DOHH2 (cell line): ENCODE measurements around the gene SLC66A1.
A peak's percentile ranks its signal among the peaks of the same experiment; 100 is the strongest.
"Not testable (repeated sequence)": the region's sequence is repeated elsewhere in the genome, so short reads cannot be mapped to it uniquely, and the experiment has no call there.

Experiments used
- H3F3A ChIP-seq: fragments of 200-600 bp; sonication (generic), shearing (Covaris generic); 2 replicates; pipeline ENCODE4 v1.6.0; 2016; ENCODE audit warnings: antibody characterized with exemption, mild to moderate bottlenecking; ENCODE audit not compliant: control insufficient read depth, insufficient read depth
- H3K27ac ChIP-seq: fragments of 200-600 bp; sonication (generic); 2 replicates; pipeline ENCODE4 v1.5.1; 2014; ENCODE audit warnings: low read depth, mild to moderate bottlenecking, low read length, moderate library complexity
- H3K27me3 ChIP-seq: fragments of 200-600 bp; sonication (generic); 2 replicates; pipeline ENCODE4 v1.6.1; 2014; ENCODE audit warnings: mild to moderate bottlenecking, low read length, mixed read lengths; ENCODE audit not compliant: control insufficient read depth
- H3K36me3 ChIP-seq: fragments of 200-600 bp; sonication (generic); 2 replicates; pipeline ENCODE4 v1.6.1; 2014; ENCODE audit warnings: mild to moderate bottlenecking, low read length, moderate library complexity, mixed read lengths; ENCODE audit not compliant: control insufficient read depth
- H3K4me1 ChIP-seq: fragments of 200-600 bp; sonication (generic); 2 replicates; pipeline ENCODE4 v1.6.1; 2014; ENCODE audit warnings: mild to moderate bottlenecking, low read length, mixed read lengths; ENCODE audit not compliant: control insufficient read depth
- H3K4me2 ChIP-seq: fragments of 200-600 bp; sonication (generic); 2 replicates; pipeline ENCODE4 v1.6.0; 2014; ENCODE audit warnings: mild to moderate bottlenecking, low read length, moderate library complexity
- H3K4me3 ChIP-seq: fragments of 200-600 bp; sonication (generic); 2 replicates; pipeline ENCODE4 v1.5.1; 2014; ENCODE audit warnings: mild to moderate bottlenecking, low read length, mixed read lengths
- H3K79me2 ChIP-seq: fragments of 200-600 bp; sonication (generic); 2 replicates; pipeline ENCODE4 v1.6.1; 2014; ENCODE audit warnings: mild to moderate bottlenecking, low read length, mixed read lengths; ENCODE audit not compliant: control insufficient read depth
- H3K9me2 ChIP-seq: fragments of 200-600 bp; sonication (generic); replicated peaks from 2 replicates; pipeline ENCODE4 v1.6.1; 2014; ENCODE audit warnings: mild to moderate bottlenecking, low read length, mixed read lengths; ENCODE audit not compliant: control insufficient read depth
- H3K9me3 ChIP-seq: fragments of 200-600 bp; sonication (generic); 2 replicates; pipeline ENCODE4 v1.6.1; 2014; ENCODE audit warnings: antibody characterized with exemption, low read length, mixed read lengths; ENCODE audit not compliant: control insufficient read depth, insufficient read depth
- H4K20me1 ChIP-seq: fragments of 200-600 bp; sonication (generic); 2 replicates; pipeline ENCODE4 v1.6.0; 2014; ENCODE audit warnings: low read depth, mild to moderate bottlenecking, antibody characterized with exemption, low read length, moderate library complexity; ENCODE audit not compliant: control insufficient read depth, insufficient read depth
- CTCF ChIP-seq: fragments of 200-600 bp; sonication (generic); IDR thresholded peaks from one replicate; pipeline ENCODE4 v1.5.1; 2014; ENCODE audit warnings: antibody characterized with exemption, mild to moderate bottlenecking, low read depth, low read length; ENCODE audit not compliant: poor library complexity, severe bottlenecking
- EZH2phosphoT487 ChIP-seq: fragments of 200-600 bp; sonication (generic); IDR thresholded peaks from 2 replicates; pipeline ENCODE4 v1.6.1; 2017; ENCODE audit warnings: borderline replicate concordance, mild to moderate bottlenecking, antibody characterized with exemption, low read length, moderate library complexity, mixed read lengths

The SLC66A1 gene

GRCh38 chr1:19311931-19312781 is at the start of gene SLC66A1, which contains the start of gene AKR7A2:
Gene SLC66A1, plus strand, starts transcription at chr1:19312326. Its CDS starts 5,352 bp downstream, at chr1:19317678.
Gene AKR7A2, minus strand, starts transcription at chr1:19312144. Its CDS starts 20 bp downstream, at chr1:19312124.
- peak within 1 kb of the TSS; percentile 94 for H3K4me3 ChIP-seq
- H3K4me1 ChIP-seq: peaks cover 58% of the 10 kb centered on the region
- H3K79me2 ChIP-seq: peaks cover 26% of the 10 kb centered on the region
- no peaks in the 10 kb centered on the region for H3K9me3 ChIP-seq
- no peaks in the 10 kb centered on the region for H4K20me1 ChIP-seq
- H3K36me3 ChIP-seq: peaks cover 18% of the 10 kb centered on the region
- H3F3A ChIP-seq: peaks cover 30% of the 10 kb centered on the region
- TF ChIP-seq EZH2phosphoT487 (no peak), CTCF (no peak)
- H3K4me2 ChIP-seq: peak within 1 kb of the TSS; percentile 97
- H3K27ac ChIP-seq: peak within 1 kb of the TSS; percentile 86
- no peaks in the 10 kb centered on the region for H3K9me2 ChIP-seq
- H3K27me3 ChIP-seq: no peaks in the 10 kb centered on the region

- Histone ChIP-seq H3K9me2 (no peaks in the 10 kb centered on the region), H3K27ac (no peak overlapping the region), H3K4me2 (no peak overlapping the region), H3K4me1 (no peaks in the 10 kb centered on the region), H4K20me1 (no peaks in the 10 kb centered on the region), H3K79me2 (no peaks in the 10 kb centered on the region), H3K36me3 (peaks cover 32% of the 10 kb centered on the region), H3F3A (peaks cover 4% of the 10 kb centered on the region; the same call in 1 of the 2 replicates), H3K9me3 (no peaks in the 10 kb centered on the region), H3K4me3 (no peak overlapping the region), H3K27me3 (no peaks in the 10 kb centered on the region)
- TF ChIP-seq CTCF (no peak), EZH2phosphoT487 (no peak)
These were observed 49.4 kb upstream of the SLC66A1 start for GRCh38 chr1:19262744-19263143.

GRCh38 chr1:19268445-19268844 is 43.7 kb upstream of the SLC66A1 start:
- Histone ChIP-seq H3K4me3 (no peak overlapping the region), H3K27ac (no peak overlapping the region), H3K4me1 (no peaks in the 10 kb centered on the region), H3K9me2 (no peaks in the 10 kb centered on the region), H3K79me2 (no peaks in the 10 kb centered on the region), H3K27me3 (no peaks in the 10 kb centered on the region), H3K36me3 (no peaks in the 10 kb centered on the region), H4K20me1 (no peaks in the 10 kb centered on the region), H3F3A (peaks cover 4% of the 10 kb centered on the region; the same call in 1 of the 2 replicates), H3K4me2 (no peak overlapping the region), H3K9me3 (no peaks in the 10 kb centered on the region; the same call in 1 of the 2 replicates)
- TF ChIP-seq EZH2phosphoT487: no peak
- TF ChIP-seq CTCF: no peak

- H3K4me1 ChIP-seq, H3K4me3 ChIP-seq, H4K20me1 ChIP-seq, H3K27ac ChIP-seq, H3K9me3 ChIP-seq, H3K4me2 ChIP-seq, H3K79me2 ChIP-seq, H3K9me2 ChIP-seq, H3K27me3 ChIP-seq, H3K36me3 ChIP-seq, H3F3A ChIP-seq: not testable (repeated sequence)
These were observed 42.4 kb upstream of the SLC66A1 start for GRCh38 chr1:19269427-19270342.

- not testable (repeated sequence) for H3K9me2 ChIP-seq, H3K4me2 ChIP-seq, H4K20me1 ChIP-seq, H3K4me1 ChIP-seq, H3K27me3 ChIP-seq, H3K36me3 ChIP-seq, H3K9me3 ChIP-seq, H3K4me3 ChIP-seq, H3F3A ChIP-seq, H3K27ac ChIP-seq, H3K79me2 ChIP-seq
These were observed 41.8 kb upstream of the SLC66A1 start for GRCh38 chr1:19270343-19270730.
